GM12891 (cell line): ENCODE measurements around the gene HTRA1.

Experiments used
- DNase-seq: peaks from one replicate; pipeline ENCODE4 v3.0.0; 2011; ENCODE audit warnings: low spot score; ENCODE audit not compliant: insufficient read length
- FAIRE-seq: peaks from 2 replicates; lab custom pipeline; 2011; peaks lifted over from hg19 to GRCh38; lab: Jason Lieb, UNC
- PAX5 ChIP-seq: IDR thresholded peaks from 2 replicates; pipeline ENCODE4 v1.6.1; 2011; ENCODE audit warnings: low read length, moderate library complexity, mild to moderate bottlenecking; ENCODE audit not compliant: insufficient read depth, severe bottlenecking
- POLR2A ChIP-seq: IDR thresholded peaks from 2 replicates; pipeline ENCODE4 v1.6.1; 2011; ENCODE audit warnings: low read depth, low read length, control low read depth
- POLR2AphosphoS5 ChIP-seq: IDR thresholded peaks from 2 replicates; pipeline ENCODE4 v1.6.1; 2011; ENCODE audit warnings: low read depth, low read length, control low read depth
- POU2F2 ChIP-seq: IDR thresholded peaks from 2 replicates; pipeline ENCODE4 v1.6.1; 2011; ENCODE audit warnings: low read depth, mild to moderate bottlenecking, control low read depth, low read length, moderate library complexity
- SPI1 ChIP-seq: IDR thresholded peaks from 2 replicates; pipeline ENCODE4 v1.6.1; 2011; ENCODE audit warnings: low read depth, low read length, control low read depth
- TAF1 ChIP-seq: IDR thresholded peaks from 2 replicates; pipeline ENCODE4 v1.6.1; 2011; ENCODE audit warnings: low read depth, low read length, control low read depth

The HTRA1 gene

DNA sequence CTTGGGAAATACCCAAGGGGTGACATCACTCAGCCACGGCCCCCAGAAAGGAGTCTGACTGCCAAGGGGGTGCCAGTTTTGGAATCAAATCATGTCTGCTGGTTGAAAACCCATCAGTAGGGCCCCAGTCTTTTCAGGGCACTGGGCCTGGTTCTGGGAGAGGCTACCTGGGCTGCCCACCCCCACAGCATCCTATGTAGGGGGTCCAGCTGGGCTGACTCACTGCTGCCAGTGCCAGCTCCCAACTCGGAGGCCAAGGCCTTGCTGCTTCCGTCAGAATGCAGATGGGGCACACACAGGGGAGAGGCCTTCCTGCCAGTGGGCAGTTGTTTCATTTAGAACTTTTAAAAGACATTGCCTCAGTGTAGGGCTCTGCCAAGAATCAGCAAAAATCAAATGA, 59.7 kb downstream of the HTRA1 start:
- no peak for TF ChIP-seq POU2F2
- no peak for TF ChIP-seq POLR2A
- TF ChIP-seq POLR2AphosphoS5, result no peak
- no peak for TF ChIP-seq TAF1
- no peak for TF ChIP-seq PAX5
- no peak for TF ChIP-seq SPI1
- DNase-seq (no peak), FAIRE-seq (no peak)

- no peak for FAIRE-seq
- TF ChIP-seq POLR2A (no peak), POLR2AphosphoS5 (no peak), TAF1 (no peak), SPI1 (no peak), PAX5 (no peak), POU2F2 (no peak)
- DNase-seq, result no peak
These were observed 63.5 kb downstream of the HTRA1 start for GRCh38 chr10:122524811-122525210.

- no peak for FAIRE-seq
- DNase-seq, result no peak
- TF ChIP-seq PAX5 (no peak), SPI1 (no peak), POLR2A (no peak), POLR2AphosphoS5 (no peak), POU2F2 (no peak), TAF1 (no peak)
These were observed 64.4 kb downstream of the HTRA1 start for GRCh38 chr10:122525788-122526187.

GRCh38 chr10:122526892-122527291, 65.5 kb downstream of the HTRA1 start:
- DNase-seq (no peak), FAIRE-seq (no peak)

GRCh38 chr10:122530177-122530576, 68.8 kb downstream of the HTRA1 start:
- TF ChIP-seq POLR2A (no peak), SPI1 (no peak), PAX5 (no peak)
- DNase-seq (no peak), FAIRE-seq (no peak)

More at GRCh38 chr10:122526892-122527291, 65.5 kb downstream of the HTRA1 start:
- no peak for TF ChIP-seq POU2F2
- no peak for TF ChIP-seq TAF1
- TF ChIP-seq POLR2A, result no peak
- TF ChIP-seq POLR2AphosphoS5, result no peak
- TF ChIP-seq PAX5, result no peak
- TF ChIP-seq SPI1, result no peak

DNA sequence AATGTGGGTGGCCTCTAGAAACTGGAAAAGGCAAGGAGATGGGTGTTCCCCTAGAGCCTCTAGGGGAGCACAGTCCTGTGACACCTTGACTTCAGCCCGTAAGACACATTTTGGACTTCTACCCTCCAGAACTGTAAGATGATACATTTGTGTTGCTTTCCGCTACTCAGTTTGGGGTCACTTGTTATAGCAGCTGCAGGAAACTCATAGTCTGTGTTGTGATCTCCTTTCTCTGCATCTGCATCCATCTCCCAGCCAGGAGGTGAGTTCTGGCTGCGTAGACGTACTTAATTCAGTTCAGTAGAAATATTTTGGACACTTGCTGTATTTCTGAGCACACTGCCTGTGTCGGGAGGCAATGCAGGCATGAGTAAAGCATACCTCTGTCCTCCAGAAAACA, 69.9 kb downstream of the HTRA1 start:
- DNase-seq, result no peak
- FAIRE-seq, result no peak
- TF ChIP-seq POLR2AphosphoS5, result no peak
- TF ChIP-seq PAX5, result no peak
- no peak for TF ChIP-seq SPI1
- no peak for TF ChIP-seq POLR2A
- no peak for TF ChIP-seq TAF1
- no peak for TF ChIP-seq POU2F2

DNA sequence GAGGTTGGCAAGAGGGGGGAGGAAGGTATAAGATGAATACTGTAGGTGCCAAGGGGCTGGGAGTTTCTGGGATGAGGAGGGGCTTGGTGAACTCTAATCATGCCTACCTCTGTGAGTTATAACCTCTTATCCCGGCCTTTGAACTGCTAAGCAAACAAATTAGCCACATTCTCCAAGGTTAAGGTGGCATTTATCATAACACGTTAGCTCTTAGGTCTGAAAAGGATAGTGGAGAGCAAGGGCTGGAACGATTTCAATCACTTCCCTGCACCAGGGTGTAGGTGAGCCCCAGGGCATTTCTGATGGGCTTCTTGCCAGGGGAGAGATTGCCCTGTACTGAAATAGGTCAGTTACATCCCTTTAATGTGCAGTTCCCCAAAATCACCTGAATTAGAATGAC, 70.6 kb downstream of the HTRA1 start:
- no peak for TF ChIP-seq PAX5
- no peak for TF ChIP-seq POLR2A
- TF ChIP-seq POLR2AphosphoS5, result no peak
- no peak for TF ChIP-seq TAF1
- no peak for TF ChIP-seq SPI1
- no peak for TF ChIP-seq POU2F2
- DNase-seq (no peak), FAIRE-seq (no peak)

DNA sequence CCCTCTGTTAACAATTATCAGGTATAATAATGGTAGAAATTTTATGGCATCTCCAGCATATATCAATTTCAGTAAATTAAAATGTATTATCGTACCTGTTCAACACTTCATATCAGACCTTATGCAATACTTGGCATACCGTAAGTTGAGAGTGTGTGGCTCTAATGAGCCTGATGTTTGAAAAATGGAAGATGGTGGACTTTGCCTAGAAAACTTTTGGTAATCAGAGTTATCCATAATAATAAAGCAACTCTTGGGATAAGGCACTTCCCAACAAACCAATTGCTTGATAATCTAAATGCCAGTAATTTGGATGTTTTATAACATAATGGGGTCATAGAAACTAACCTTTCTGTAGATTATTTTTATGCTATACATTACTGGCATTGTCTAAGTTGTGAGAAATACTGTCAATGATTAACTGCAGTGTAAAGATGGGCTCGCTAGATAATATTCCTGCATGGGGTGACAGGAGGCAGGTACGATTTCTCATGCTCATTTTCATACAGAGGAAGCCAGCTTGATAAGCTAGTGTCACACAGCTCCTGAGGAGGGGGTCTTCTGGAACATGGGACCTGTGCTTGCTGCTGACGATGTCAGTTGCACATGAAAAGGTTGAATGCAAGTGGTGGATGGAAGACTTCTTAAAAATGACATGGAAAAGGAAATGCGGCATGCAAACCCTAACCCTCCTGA, 71.4 kb downstream of the HTRA1 start:
- DNase-seq (no peak), FAIRE-seq (no peak)
- no peak for TF ChIP-seq PAX5
- TF ChIP-seq POLR2A, result no peak
- no peak for TF ChIP-seq TAF1
- no peak for TF ChIP-seq POU2F2

DNA sequence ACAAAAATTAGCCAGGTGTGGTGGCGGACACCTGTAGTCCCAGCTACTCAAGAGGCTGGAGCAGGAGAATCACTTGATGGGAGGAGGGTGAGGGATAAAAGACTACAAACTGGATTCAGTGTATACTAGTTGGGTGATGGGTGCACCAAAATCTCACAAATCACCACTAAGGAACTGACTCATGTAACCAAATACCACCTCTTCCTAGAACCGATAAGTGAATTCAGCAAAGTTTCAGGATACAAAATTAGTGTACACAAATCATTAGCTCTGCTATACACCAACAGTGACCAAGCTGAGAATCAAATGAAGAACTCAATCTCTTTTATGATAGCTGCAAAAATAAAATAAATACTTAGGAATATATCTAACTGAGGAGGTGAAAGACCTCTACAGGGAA, 76.2 kb downstream of the HTRA1 start:
- FAIRE-seq, result no peak
- no peak for DNase-seq
- TF ChIP-seq POU2F2 (no peak), POLR2AphosphoS5 (no peak), SPI1 (no peak), TAF1 (no peak), POLR2A (no peak), PAX5 (no peak)
